Measurements from ENCODE around the gene THRB.

GRCh38 chr3:24451461-24452099 lies 43.1 kb downstream of the THRB start:
- TF ChIP-seq, protein P1, sequence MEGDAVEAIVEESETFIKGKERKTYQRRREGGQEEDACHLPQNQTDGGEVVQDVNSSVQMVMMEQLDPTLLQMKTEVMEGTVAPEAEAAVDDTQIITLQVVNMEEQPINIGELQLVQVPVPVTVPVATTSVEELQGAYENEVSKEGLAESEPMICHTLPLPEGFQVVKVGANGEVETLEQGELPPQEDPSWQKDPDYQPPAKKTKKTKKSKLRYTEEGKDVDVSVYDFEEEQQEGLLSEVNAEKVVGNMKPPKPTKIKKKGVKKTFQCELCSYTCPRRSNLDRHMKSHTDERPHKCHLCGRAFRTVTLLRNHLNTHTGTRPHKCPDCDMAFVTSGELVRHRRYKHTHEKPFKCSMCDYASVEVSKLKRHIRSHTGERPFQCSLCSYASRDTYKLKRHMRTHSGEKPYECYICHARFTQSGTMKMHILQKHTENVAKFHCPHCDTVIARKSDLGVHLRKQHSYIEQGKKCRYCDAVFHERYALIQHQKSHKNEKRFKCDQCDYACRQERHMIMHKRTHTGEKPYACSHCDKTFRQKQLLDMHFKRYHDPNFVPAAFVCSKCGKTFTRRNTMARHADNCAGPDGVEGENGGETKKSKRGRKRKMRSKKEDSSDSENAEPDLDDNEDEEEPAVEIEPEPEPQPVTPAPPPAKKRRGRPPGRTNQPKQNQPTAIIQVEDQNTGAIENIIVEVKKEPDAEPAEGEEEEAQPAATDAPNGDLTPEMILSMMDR (conservative IDR thresholded peaks at IDR 0.05; ENCODE audit: low read length): no peak
- TF ChIP-seq EZH2phosphoT487 (IDR thresholded peaks at IDR 0.05; ENCODE audit: borderline replicate concordance): no peak

Measured in Loucy (cell line).